Fibroblast of lung (primary cell): ENCODE data around the gene MRPL21. TPM values are rescaled to one million over a fixed set of nuclear protein-coding genes. Genes with fewer than 3 reads are reported as not detected.

ENCODE experiments used
- DNase-seq, 2 donors: peaks; one replicate each; pipeline versions ENCODE4 v3.0.0 to v3.0.0-alpha.2; 2010; ENCODE audit warnings: low read depth in 2 of 2
- H2AFZ ChIP-seq: 2 replicates; pipeline ENCODE4 v1.5.1; 2012; ENCODE audit warnings: low read length, control low read depth, inconsistent platforms
- H3K27ac ChIP-seq: 2 replicates; pipeline ENCODE4 v1.5.1; 2011; ENCODE audit warnings: low read length, control low read depth; ENCODE audit not compliant: insufficient read depth
- H3K27me3 ChIP-seq: 2 replicates; pipeline ENCODE4 v1.5.1; 2011; ENCODE audit warnings: mild to moderate bottlenecking, low read length; ENCODE audit not compliant: control insufficient read depth, insufficient read depth
- H3K36me3 ChIP-seq: 2 replicates; pipeline ENCODE4 v1.5.1; 2011; ENCODE audit warnings: low read length; ENCODE audit not compliant: control insufficient read depth, insufficient read depth
- H3K4me1 ChIP-seq: 2 replicates; pipeline ENCODE4 v1.5.1; 2011; ENCODE audit warnings: low read length; ENCODE audit not compliant: control insufficient read depth, insufficient read depth; ENCODE audit errors: extremely low read depth
- H3K4me2 ChIP-seq: 2 replicates; pipeline ENCODE4 v1.5.1; 2011; ENCODE audit warnings: low read length, control low read depth; ENCODE audit not compliant: insufficient read depth; ENCODE audit errors: extremely low read depth
- H3K4me3 ChIP-seq, 4 experiments: fragments of 200-600 bp in 1 of 4; sonication (generic) in 1 of 4; replicated peaks in 1 of 4; 2 replicates each; pipeline ENCODE4 v1.5.1; 2011 to 2016; ENCODE audit warnings: low read length in 4 of 4, low read depth in 3 of 4, mild to moderate bottlenecking in 3 of 4, control low read depth in 2 of 4, inconsistent platforms in 1 of 4, mixed read lengths in 1 of 4; ENCODE audit not compliant: insufficient read depth in 1 of 4; ENCODE audit errors: control extremely low read depth in 1 of 4
- H3K79me2 ChIP-seq: 2 replicates; pipeline ENCODE4 v1.5.1; 2012; ENCODE audit warnings: mild to moderate bottlenecking, low read length, inconsistent platforms; ENCODE audit not compliant: control insufficient read depth, insufficient read depth
- H3K9ac ChIP-seq: 2 replicates; pipeline ENCODE4 v1.5.1; 2011; ENCODE audit warnings: mild to moderate bottlenecking, low read length, control low read depth; ENCODE audit not compliant: insufficient read depth
- H3K9me3 ChIP-seq: 2 replicates; pipeline ENCODE4 v1.5.1; 2012; ENCODE audit warnings: low read depth, low read length; ENCODE audit not compliant: control insufficient read depth, insufficient read depth
- H4K20me1 ChIP-seq: 2 replicates; pipeline ENCODE4 v1.5.1; 2011; ENCODE audit warnings: low read length; ENCODE audit not compliant: control insufficient read depth, insufficient read depth; ENCODE audit errors: extremely low read depth
- CTCF ChIP-seq, 2 donors: IDR thresholded peaks in 1 of 2; conservative IDR thresholded peaks in 1 of 2; 1 replicate in 1 of 2; 2 replicates in 1 of 2; pipeline ENCODE4 v1.5.1; 2011 to 2012; ENCODE audit warnings: low read length in 2 of 2, control low read depth in 1 of 2, inconsistent platforms in 1 of 2, low read depth in 1 of 2, mild to moderate bottlenecking in 1 of 2
- EZH2 ChIP-seq: IDR thresholded peaks from 2 replicates; pipeline ENCODE4 v1.5.1; 2012; ENCODE audit warnings: low read length, control low read depth, mild to moderate bottlenecking; ENCODE audit errors: missing control alignments
- polyA plus RNA-seq, 2 donors: library from polyadenylated mRNA; depleted of rRNA in 1 of 2; stranded (reverse) in 1 of 2; unstranded in 1 of 2; fragments of >200 nt; gene quantifications; 2 replicates each; pipeline ENCODE4 v1.2.1, GENCODE V29; 2011 to 2012; ENCODE audit warnings: missing spikeins in 1 of 2
- total RNA-seq: library from RNA; depleted of rRNA; stranded (reverse); fragments of >200 nt; gene quantifications from 2 replicates; pipeline ENCODE4 v1.2.1, GENCODE V29; 2014

MRPL21 gene
- total and polyA plus RNA-seq, 2 donors (not counting 1 experiment from before 2014, with no cell fraction given): 31.6 to 59.9 TPM

- no peak for DNase-seq
- TF ChIP-seq CTCF (conservative IDR thresholded peaks at IDR 0.05 in 1 of 2, IDR thresholded peaks at IDR 0.05 in 1 of 2; ENCODE audit: low read depth in 1 of 2, low read length in 2 of 2): no peak
- no peak for TF ChIP-seq EZH2
- Histone ChIP-seq H3K36me3 (peaks cover 20% of the 10 kb centered on the region), H3K4me1 (no peaks in the 10 kb centered on the region), H3K4me2 (no peak overlapping the region), H3K79me2 (no peaks in the 10 kb centered on the region), H3K27me3 (no peaks in the 10 kb centered on the region), H3K9me3 (no peaks in the 10 kb centered on the region), H2AFZ (no peak overlapping the region), H3K27ac (no peak overlapping the region), H3K4me3 (no peak overlapping the region), H3K9ac (no peak overlapping the region), H4K20me1 (no peaks in the 10 kb centered on the region)
These were observed 31.4 kb upstream of the MRPL21 start for GRCh38 chr11:68935066-68935465.

GRCh38 chr11:68934666-68935065 is 31.0 kb upstream of the MRPL21 start:
- Histone ChIP-seq H3K4me1 (no peaks in the 10 kb centered on the region), H3K79me2 (no peaks in the 10 kb centered on the region), H3K9ac (no peak overlapping the region), H4K20me1 (no peaks in the 10 kb centered on the region), H3K27ac (no peak overlapping the region), H3K4me3 (no peak overlapping the region), H3K36me3 (peaks cover 18% of the 10 kb centered on the region), H2AFZ (no peak overlapping the region), H3K27me3 (no peaks in the 10 kb centered on the region), H3K9me3 (no peaks in the 10 kb centered on the region), H3K4me2 (no peak overlapping the region)
- TF ChIP-seq CTCF (conservative IDR thresholded peaks at IDR 0.05 in 1 of 2, IDR thresholded peaks at IDR 0.05 in 1 of 2; ENCODE audit: low read depth in 1 of 2, low read length in 2 of 2) (no peak), EZH2 (no peak)
- no peak for DNase-seq

- Histone ChIP-seq H4K20me1 (no peaks in the 10 kb centered on the region), H3K9me3 (no peaks in the 10 kb centered on the region), H3K27me3 (no peaks in the 10 kb centered on the region), H3K4me1 (no peaks in the 10 kb centered on the region), H3K4me2 (no peak overlapping the region), H3K27ac (no peak overlapping the region), H3K79me2 (no peaks in the 10 kb centered on the region), H3K9ac (no peak overlapping the region), H3K36me3 (peaks cover 20% of the 10 kb centered on the region), H3K4me3 (no peak overlapping the region), H2AFZ (no peak overlapping the region)
- TF ChIP-seq CTCF (conservative IDR thresholded peaks at IDR 0.05 in 1 of 2, IDR thresholded peaks at IDR 0.05 in 1 of 2; ENCODE audit: low read depth in 1 of 2, low read length in 2 of 2): no peak
- TF ChIP-seq EZH2: no peak
- no peak for DNase-seq
These were observed 30.7 kb upstream of the MRPL21 start for GRCh38 chr11:68934321-68934645.
